Stimulated activated naive CD8-positive, alpha-beta T cell treated with anti-CD3 and anti-CD28 coated beads, Interleukin-15, amount 100 ng/mL, for 72 hours (primary cell): ENCODE data around the gene CRTC2.
"Not testable (repeated sequence)": the region's sequence is repeated elsewhere in the genome, so short reads cannot be mapped to it uniquely, and the experiment has no call there.

ENCODE experiments used
- ATAC-seq: fragments of 150-1000 bp; cut with Tn5 transposase; 2 replicates; pipeline ENCODE4 v1.10.0; 2021; ENCODE audit warnings: mild to moderate bottlenecking, moderate library complexity
- DNase-seq, 2 donors: peaks; one replicate each; pipeline ENCODE4 v3.0.0; 2021 to 2022
- H3K27ac Mint-ChIP-seq, 2 donors: one replicate each; pipeline ENCODE4 v1.8.0; 2022; ENCODE audit warnings: mild to moderate bottlenecking in 2 of 2, mixed read lengths in 2 of 2, moderate library complexity in 2 of 2
- H3K27me3 Mint-ChIP-seq: one replicate; pipeline ENCODE4 v1.8.0; 2022; ENCODE audit warnings: mixed read lengths
- H3K4me1 Mint-ChIP-seq: one replicate; pipeline ENCODE4 v1.8.0; 2022; ENCODE audit warnings: mild to moderate bottlenecking, mixed read lengths
- H3K4me3 Mint-ChIP-seq, 2 donors: one replicate each; pipeline ENCODE4 v1.8.0; 2022; ENCODE audit warnings: mild to moderate bottlenecking in 2 of 2, mixed read lengths in 2 of 2, moderate library complexity in 1 of 2
- H3K9me3 Mint-ChIP-seq, 2 donors: one replicate each; pipeline ENCODE4 v1.8.0; 2022; ENCODE audit warnings: mixed read lengths in 2 of 2

Gene CRTC2

DNA sequence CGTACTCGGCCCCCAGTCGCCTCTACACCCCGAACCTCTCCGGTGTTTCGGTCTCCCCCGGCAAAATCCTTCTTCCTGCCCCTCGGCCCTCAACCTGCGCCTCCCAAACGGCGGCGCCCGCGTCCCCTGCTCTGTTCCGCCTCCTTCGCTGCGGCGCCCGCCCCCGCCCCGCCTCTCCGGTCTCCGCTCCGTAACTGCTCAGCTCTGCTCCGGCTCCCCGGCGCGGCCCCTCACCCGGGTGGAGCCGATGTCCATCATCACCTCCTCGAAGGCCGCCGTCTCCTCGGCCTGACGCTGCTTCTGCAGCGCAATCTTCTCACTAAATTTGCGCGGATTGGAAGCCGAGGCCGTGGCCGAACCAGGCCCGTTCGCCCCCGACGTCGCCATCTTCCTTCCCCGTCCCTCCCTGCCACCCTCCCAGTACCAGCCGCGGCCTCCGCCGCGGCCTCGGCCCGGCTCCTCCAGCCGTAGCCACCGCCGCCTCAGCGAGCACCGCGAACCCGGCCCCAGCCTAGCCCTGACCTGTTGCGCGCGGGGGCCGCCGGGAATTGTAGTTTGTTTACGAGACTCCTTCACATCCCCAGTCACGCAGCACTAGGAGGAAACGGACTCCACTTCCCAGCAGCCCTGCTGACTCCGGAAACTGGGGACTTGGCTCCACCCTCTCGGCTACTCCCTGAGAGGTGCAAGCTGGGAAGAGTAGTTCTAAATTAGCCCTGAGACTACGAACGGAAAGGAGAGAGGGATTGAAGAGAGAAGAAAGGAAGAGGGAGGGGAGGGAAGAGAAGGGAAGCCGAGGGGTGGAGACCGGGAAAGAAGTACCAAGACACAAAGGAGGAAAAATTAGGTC, at the start of gene CRTC2:
Gene CRTC2, minus strand, starts transcription at position 502 of the 850 bp plus-strand sequence. Its CDS starts 115 bp downstream, at position 387.
- H3K4me3 Mint-ChIP-seq = peak within 1 kb of the TSS; percentile 90 to 91
- H3K27ac Mint-ChIP-seq = peak within 1 kb of the TSS; percentile 96
- no peaks in the 10 kb centered on the region for H3K27me3 Mint-ChIP-seq
- peak; percentile 92 to 97 for DNase-seq
- peaks cover 70% of the 10 kb centered on the region for H3K4me1 Mint-ChIP-seq
- ATAC-seq = peak; percentile 91
- no peaks in the 10 kb centered on the region for H3K9me3 Mint-ChIP-seq

GRCh38 chr1:154006136-154006535, 47.7 kb upstream of the CRTC2 start:
- no peak overlapping the region for H3K4me3 Mint-ChIP-seq
- H3K4me1 Mint-ChIP-seq = no peaks in the 10 kb centered on the region
- H3K27me3 Mint-ChIP-seq = no peaks in the 10 kb centered on the region
- H3K27ac Mint-ChIP-seq = no peak overlapping the region
- no peaks in the 10 kb centered on the region for H3K9me3 Mint-ChIP-seq
- DNase-seq = no peak
- no peak for ATAC-seq

DNA sequence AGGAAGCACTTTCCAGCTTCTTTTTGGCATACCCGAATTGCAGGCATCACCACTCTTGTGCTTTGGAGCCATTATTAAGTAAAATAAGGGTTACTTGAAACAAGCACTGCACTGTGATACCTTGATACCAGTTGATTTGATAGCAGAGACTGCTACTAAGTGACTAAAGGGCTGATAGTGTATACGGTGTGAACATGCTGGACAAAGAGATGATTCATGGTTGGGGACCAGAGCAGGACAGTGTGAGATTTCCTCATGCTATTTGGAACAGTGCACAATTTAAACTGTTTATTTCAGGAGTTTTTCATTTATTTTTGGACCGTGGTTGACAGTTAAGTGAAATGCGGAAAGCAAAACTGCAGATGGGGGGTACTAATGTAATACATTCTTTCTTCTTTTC, 42.0 kb upstream of the CRTC2 start:
- H3K9me3 Mint-ChIP-seq = no peaks in the 10 kb centered on the region
- DNase-seq (no peak), ATAC-seq (no peak)
- peak overlapping the region in 1 of 2 donors; percentile 34 for H3K27ac Mint-ChIP-seq
- no peak overlapping the region for H3K4me3 Mint-ChIP-seq
- no peaks in the 10 kb centered on the region for H3K27me3 Mint-ChIP-seq
- no peaks in the 10 kb centered on the region for H3K4me1 Mint-ChIP-seq

DNA sequence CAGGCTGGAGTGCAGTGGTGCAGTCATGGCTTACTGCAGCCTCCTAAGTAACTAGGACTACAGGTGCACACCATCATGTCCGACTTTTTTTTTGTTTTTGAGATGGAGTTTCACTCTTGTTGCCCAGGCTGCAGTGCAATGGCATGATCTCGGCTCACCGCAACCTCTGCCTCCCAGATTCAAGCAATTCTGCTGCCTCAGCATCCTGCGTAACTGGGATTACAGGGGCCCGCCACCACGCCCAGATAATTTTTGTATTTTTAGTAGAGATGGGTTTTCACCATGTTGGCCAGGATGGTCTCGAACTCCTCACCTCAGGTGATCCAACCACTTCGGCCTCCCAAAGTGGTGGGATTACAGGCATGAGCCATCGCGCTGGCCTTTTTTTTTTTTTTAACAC, 38.5 kb upstream of the CRTC2 start:
- not testable (repeated sequence) for ATAC-seq, H3K9me3 Mint-ChIP-seq, H3K4me3 Mint-ChIP-seq, DNase-seq, H3K27me3 Mint-ChIP-seq
- Mint-ChIP-seq H3K27ac (peak overlapping the region in 1 of 2 donors; percentile 67), H3K4me1 (peaks cover 17% of the 10 kb centered on the region)

- H3K9me3 Mint-ChIP-seq = no peaks in the 10 kb centered on the region
- no peak for DNase-seq
- no peak overlapping the region for H3K27ac Mint-ChIP-seq
- ATAC-seq = no peak
- H3K27me3 Mint-ChIP-seq = no peaks in the 10 kb centered on the region
- peaks cover 27% of the 10 kb centered on the region for H3K4me1 Mint-ChIP-seq
- H3K4me3 Mint-ChIP-seq = no peak overlapping the region
Measured at GRCh38 chr1:153995640-153996039, 37.2 kb upstream of the CRTC2 start.

DNA sequence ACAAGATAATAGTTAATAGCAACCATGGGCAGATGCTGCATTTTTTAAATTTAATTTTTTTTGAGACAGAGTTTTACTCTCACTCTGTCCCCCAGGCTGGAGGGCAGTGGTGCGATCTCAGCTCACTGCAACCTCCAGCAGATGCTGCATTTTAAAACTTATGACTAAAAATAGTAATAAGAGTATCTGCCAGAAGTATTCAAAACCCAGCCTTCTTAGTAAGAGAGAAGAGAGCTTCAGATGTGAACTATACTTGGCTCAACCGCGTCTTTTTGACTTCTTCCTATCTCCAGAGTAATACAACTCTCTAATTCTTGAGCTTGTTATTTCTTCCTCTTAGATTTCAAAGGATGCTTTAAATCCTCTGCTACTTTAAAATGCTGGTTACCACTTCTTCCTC, 36.8 kb upstream of the CRTC2 start:
- H3K4me1 Mint-ChIP-seq = peaks cover 31% of the 10 kb centered on the region
- H3K9me3 Mint-ChIP-seq = no peaks in the 10 kb centered on the region
- no peak for ATAC-seq
- H3K27me3 Mint-ChIP-seq = no peaks in the 10 kb centered on the region
- no peak overlapping the region for H3K4me3 Mint-ChIP-seq
- DNase-seq = no peak
- no peak overlapping the region for H3K27ac Mint-ChIP-seq

GRCh38 chr1:153991806-153992205, 33.4 kb upstream of the CRTC2 start:
- no peaks in the 10 kb centered on the region for H3K9me3 Mint-ChIP-seq
- H3K4me3 Mint-ChIP-seq = peak overlapping the region; percentile 83 to 96
- no peaks in the 10 kb centered on the region for H3K27me3 Mint-ChIP-seq
- DNase-seq (no peak), ATAC-seq (no peak)
- H3K27ac Mint-ChIP-seq = peak overlapping the region; percentile 99 to 100
- peaks cover 45% of the 10 kb centered on the region for H3K4me1 Mint-ChIP-seq

GRCh38 chr1:153991151-153991630, 32.8 kb upstream of the CRTC2 start:
- H3K27ac Mint-ChIP-seq = peak overlapping the region; percentile 99 to 100
- H3K4me3 Mint-ChIP-seq = peak overlapping the region; percentile 83 to 96
- peaks cover 50% of the 10 kb centered on the region for H3K4me1 Mint-ChIP-seq
- DNase-seq (no peak), ATAC-seq (no peak)
- no peaks in the 10 kb centered on the region for H3K9me3 Mint-ChIP-seq
- H3K27me3 Mint-ChIP-seq = no peaks in the 10 kb centered on the region

- ATAC-seq (peak; percentile 90), DNase-seq (peak; percentile 86 to 93)
- Mint-ChIP-seq H3K27ac (peak within 1 kb of the TSS; percentile 99 to 100), H3K27me3 (no peaks in the 10 kb centered on the region), H3K9me3 (no peaks in the 10 kb centered on the region), H3K4me3 (peak within 1 kb of the TSS; percentile 83 to 96), H3K4me1 (peaks cover 55% of the 10 kb centered on the region)
Measured at GRCh38 chr1:153990468-153991150, 32.2 kb upstream of the CRTC2 start, which contains the start of gene RPS27. TSS of gene RPS27 (plus strand) at chr1:153990762. CDS start at chr1:153990797, 35 bp downstream.

- Mint-ChIP-seq H3K4me1 (peaks cover 61% of the 10 kb centered on the region), H3K27ac (peak overlapping the region in 1 of 2 donors; percentile 96), H3K9me3 (no peaks in the 10 kb centered on the region), H3K27me3 (no peaks in the 10 kb centered on the region), H3K4me3 (no peak overlapping the region)
- no peak for DNase-seq
- ATAC-seq = no peak
Measured at GRCh38 chr1:153987621-153988020, 29.2 kb upstream of the CRTC2 start.

DNA sequence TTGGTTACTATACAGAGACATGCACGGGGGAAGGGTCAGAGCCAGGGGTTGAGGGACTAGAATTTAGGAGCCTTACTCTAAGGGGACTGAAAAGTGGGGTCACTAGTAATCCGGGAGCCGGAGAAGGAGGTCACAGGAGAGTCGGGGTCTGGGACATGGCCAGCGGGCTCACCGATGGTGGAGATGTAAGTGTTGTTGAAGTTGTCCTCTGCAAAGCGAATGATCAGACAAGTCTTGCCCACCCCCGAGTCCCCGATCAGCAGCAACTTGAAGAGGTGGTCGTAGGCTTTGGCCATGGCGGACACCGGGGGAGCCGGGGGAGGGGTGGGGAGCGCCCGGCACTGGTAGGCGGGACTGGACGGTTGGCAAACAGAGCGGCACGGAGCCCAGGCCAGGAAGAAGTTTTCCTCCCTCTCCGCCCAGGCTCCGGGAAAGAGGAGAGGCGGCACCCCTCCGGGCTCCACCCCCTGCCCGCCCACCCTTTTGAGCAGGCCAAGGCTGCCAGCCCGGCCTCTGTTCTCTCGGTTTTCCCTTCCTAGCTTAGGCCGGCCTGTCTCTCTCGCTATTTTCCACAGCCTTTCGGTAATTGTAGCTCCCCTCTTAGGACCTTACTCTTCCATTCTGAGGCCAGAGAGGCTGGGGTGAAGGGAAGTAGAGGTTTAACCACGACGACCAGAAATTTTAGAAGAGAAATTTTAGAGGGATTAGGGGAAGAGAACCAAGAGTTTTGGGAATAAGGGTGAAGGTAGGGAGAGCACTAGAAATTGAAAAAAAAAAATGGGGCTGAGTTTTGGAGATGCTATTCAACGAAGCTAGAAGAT, 27.7 kb upstream of the CRTC2 start, which contains the start of gene RAB13:
Gene RAB13, minus strand, starts transcription at position 399 of the 821 bp plus-strand sequence. Its CDS starts 103 bp downstream, at position 296.
- Mint-ChIP-seq H3K4me3 (peak within 1 kb of the TSS; percentile 97), H3K4me1 (peaks cover 46% of the 10 kb centered on the region), H3K27ac (peak within 1 kb of the TSS; percentile 96), H3K27me3 (no peaks in the 10 kb centered on the region), H3K9me3 (no peaks in the 10 kb centered on the region)
- ATAC-seq = peak; percentile 32
- peak; percentile 34 to 37 for DNase-seq

DNA sequence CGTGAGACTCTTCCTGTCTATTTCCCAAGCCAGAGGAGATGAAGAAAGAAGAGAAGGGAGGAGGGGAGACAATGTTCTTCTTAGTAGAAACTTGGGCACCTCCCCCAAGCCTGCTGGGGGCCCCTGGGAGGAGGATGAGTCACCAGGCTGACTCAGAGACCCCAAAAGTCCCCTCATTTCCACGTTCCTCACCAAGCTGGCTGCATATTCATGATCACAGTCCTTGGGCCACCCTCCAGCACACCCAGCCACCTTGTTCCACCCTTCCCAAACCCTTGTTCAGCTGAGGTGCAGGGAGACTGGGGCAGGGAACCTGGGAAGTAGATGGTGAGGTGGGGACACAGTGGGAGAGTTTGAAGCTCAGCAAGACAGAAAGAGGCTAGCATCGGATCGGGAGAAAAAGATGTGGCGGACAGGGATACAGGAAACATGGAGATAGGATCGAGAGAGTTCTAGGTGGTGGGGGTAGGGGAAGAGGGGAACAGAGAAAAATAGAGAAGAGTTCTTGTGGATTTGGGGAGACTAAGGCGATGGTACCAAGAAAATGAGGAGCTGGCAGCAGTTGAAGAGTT, 27.0 kb upstream of the CRTC2 start:
- ATAC-seq = peak; percentile 82
- peak overlapping the region; percentile 94 to 96 for H3K27ac Mint-ChIP-seq
- peaks cover 42% of the 10 kb centered on the region for H3K4me1 Mint-ChIP-seq

DNA sequence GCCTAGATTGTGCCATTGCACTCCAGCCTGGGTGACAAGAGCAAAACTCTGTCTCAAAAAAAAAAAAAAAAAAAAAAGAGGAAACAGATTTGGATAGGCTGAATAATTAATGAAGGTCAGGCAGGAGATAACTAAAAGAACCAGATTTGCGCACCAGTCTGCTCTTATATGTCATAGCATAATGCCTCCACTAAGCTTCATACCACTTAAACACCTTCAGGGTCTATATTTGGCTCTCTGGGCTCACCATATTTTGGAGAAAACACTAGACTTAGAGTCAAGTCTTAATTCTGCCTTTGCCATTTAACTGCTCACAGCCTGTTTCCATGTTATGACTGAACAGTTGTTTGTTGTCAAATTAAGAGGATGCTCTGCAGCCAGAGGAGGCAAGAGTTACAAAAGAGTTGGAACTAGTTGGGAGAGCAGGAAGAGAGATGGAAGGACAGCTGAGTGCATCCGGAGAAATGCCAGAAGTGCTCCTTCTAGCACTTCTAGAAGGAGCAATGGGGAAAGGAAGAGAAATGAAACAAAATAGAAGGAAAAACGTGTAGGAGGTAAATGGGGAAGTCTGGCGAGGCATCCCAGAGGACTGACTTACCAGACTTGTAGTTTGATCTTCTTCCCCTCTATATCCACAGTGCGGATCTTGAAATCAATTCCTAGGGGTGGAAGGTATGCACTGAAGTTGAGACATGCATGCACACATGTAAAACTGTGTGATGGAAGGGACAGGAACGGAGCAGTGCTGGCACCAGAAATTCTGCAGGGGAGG, 25.9 kb upstream of the CRTC2 start:
- Mint-ChIP-seq H3K27ac (no peak overlapping the region), H3K27me3 (no peaks in the 10 kb centered on the region), H3K4me1 (peaks cover 33% of the 10 kb centered on the region), H3K4me3 (peak overlapping the region; percentile 27 to 49), H3K9me3 (no peaks in the 10 kb centered on the region)
- ATAC-seq (no peak), DNase-seq (no peak)

More for the DNA sequence above, 27.0 kb upstream of the CRTC2 start:
- DNase-seq = peak; percentile 60 to 72
- peak overlapping the region; percentile 97 for H3K4me3 Mint-ChIP-seq
- H3K9me3 Mint-ChIP-seq = no peaks in the 10 kb centered on the region
- H3K27me3 Mint-ChIP-seq = no peaks in the 10 kb centered on the region

DNA sequence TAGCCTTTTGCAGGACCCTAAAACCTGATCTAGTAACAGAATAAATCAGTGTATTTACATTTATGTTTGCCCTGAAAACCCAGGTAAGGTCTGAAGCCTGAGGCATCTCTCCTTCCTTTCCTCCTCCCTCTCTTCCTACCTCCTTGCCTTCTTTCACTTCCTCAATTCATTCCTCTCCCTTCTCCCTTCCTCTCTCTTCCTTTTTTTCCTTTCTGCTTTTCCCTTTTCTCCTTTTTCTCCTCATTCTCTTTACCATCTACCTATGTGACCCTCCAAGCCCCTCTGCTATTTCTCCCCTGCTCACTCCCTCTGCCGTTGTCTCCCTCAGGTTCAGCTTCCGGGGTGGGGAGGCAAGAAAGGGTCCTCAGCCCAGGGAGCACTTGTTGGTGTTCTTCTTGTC, 23.3 kb upstream of the CRTC2 start:
- Mint-ChIP-seq H3K27ac (peak overlapping the region in 1 of 2 donors; percentile 42), H3K4me1 (peaks cover 38% of the 10 kb centered on the region)
- H3K27me3 Mint-ChIP-seq, ATAC-seq, DNase-seq, H3K9me3 Mint-ChIP-seq, H3K4me3 Mint-ChIP-seq: not testable (repeated sequence)
